PC-9 (cell line): Measurements from ENCODE around the gene CABP7. TPM values are rescaled to one million over a fixed set of nuclear protein-coding genes. Genes with fewer than 3 reads are reported as not detected.

ENCODE experiments used
- BruUV-seq: library from RNA; stranded (reverse); fragments of 400-500 nt; replicated peaks from 2 replicates; lab custom pipeline; 2021; lab: Mats Ljungman, UMichigan
- CTCF ChIA-PET: fragments of 300-600 bp; sonication (Branson Sonifier 250); formaldehyde crosslinking; loops from one replicate; lab custom pipeline; 2022; ENCODE audit warnings: antibody characterized with exemption; lab: Charles Lee
- POLR2A ChIA-PET: fragments of 300-600 bp; sonication (Branson Sonifier 250); formaldehyde crosslinking; loops from one replicate; lab custom pipeline; 2022; ENCODE audit warnings: antibody characterized with exemption; ENCODE audit not compliant: unreplicated experiment; lab: Charles Lee
- DNase-seq, 2 experiments: peaks; one replicate each; pipeline versions ENCODE4 v3.0.0 to v3.0.0-alpha.2; 2015 to 2022; ENCODE audit warnings: mixed read lengths in 1 of 2
- H2AFZ ChIP-seq: fragments of 200-600 bp; sonication (generic); 2 replicates; pipeline ENCODE4 v1.8.1; 2017; ENCODE audit warnings: antibody characterized with exemption
- H3F3A ChIP-seq: fragments of 200-600 bp; sonication (generic); 2 replicates; pipeline ENCODE4 v1.8.1; 2017; ENCODE audit warnings: antibody characterized with exemption, mild to moderate bottlenecking, low read depth; ENCODE audit not compliant: insufficient read depth
- H3K27ac ChIP-seq: fragments of 200-600 bp; sonication (generic); 2 replicates; pipeline ENCODE4 v1.6.1; 2016; ENCODE audit warnings: mixed run types
- H3K27me3 ChIP-seq: fragments of 200-600 bp; sonication (generic); 2 replicates; pipeline ENCODE4 v1.6.1; 2016; ENCODE audit warnings: low read depth, mixed run types; ENCODE audit not compliant: insufficient read depth
- H3K36me3 ChIP-seq: fragments of 200-600 bp; sonication (generic); 2 replicates; pipeline ENCODE4 v1.6.1; 2016; ENCODE audit warnings: low read depth, mixed run types
- H3K4me1 ChIP-seq: fragments of 200-600 bp; sonication (generic); replicated peaks from 2 replicates; pipeline ENCODE4 v1.6.1; 2016; ENCODE audit warnings: mixed run types; ENCODE audit not compliant: insufficient read depth
- H3K4me2 ChIP-seq: fragments of 200-600 bp; sonication (generic); 2 replicates; pipeline ENCODE4 v1.6.1; 2017; ENCODE audit warnings: mixed run types
- H3K4me3 ChIP-seq: fragments of 200-600 bp; sonication (generic); 2 replicates; pipeline ENCODE4 v1.6.1; 2016; ENCODE audit warnings: mixed run types
- H3K79me2 ChIP-seq: fragments of 200-600 bp; sonication (generic); 2 replicates; pipeline ENCODE4 v1.6.1; 2017; ENCODE audit warnings: low read depth, mixed run types
- H3K9me2 ChIP-seq: fragments of 200-600 bp; sonication (generic); 2 replicates; pipeline ENCODE4 v1.8.1; 2017; ENCODE audit warnings: mild to moderate bottlenecking; ENCODE audit not compliant: insufficient read depth
- H3K9me3 ChIP-seq: fragments of 200-600 bp; sonication (generic); 2 replicates; pipeline ENCODE4 v1.8.1; 2016; ENCODE audit warnings: low read depth; ENCODE audit not compliant: insufficient read depth
- H4K20me1 ChIP-seq: fragments of 200-600 bp; sonication (generic); 2 replicates; pipeline ENCODE4 v1.8.1; 2017; ENCODE audit not compliant: insufficient read depth
- EZH2 ChIP-seq: fragments of 200-600 bp; sonication (generic); IDR thresholded peaks from 2 replicates; pipeline ENCODE4 v1.8.0; 2017; ENCODE audit warnings: antibody characterized with exemption, low read depth
- intact Hi-C: fragments of 100-400 bp; cut with micrococcal nuclease; formaldehyde crosslinking; loops from one replicate; pipeline ENCODE4 v1.10.0; 2022; ENCODE audit not compliant: unreplicated experiment
- total RNA-seq: library from RNA; stranded (reverse); gene quantifications from 2 replicates; pipeline ENCODE4 v1.2.3, GENCODE V29; 2021
- TF ChIP-seq, protein P1 (sequence below): fragments of 200-600 bp; sonication (generic); conservative IDR thresholded peaks from 2 replicates; pipeline ENCODE4 v1.6.1; 2017; ENCODE audit warnings: mixed run types, antibody characterized with exemption, mild to moderate bottlenecking, moderate library complexity

The CABP7 gene
- total RNA-seq, 1 experiment from 2014 or later = 0.11 TPM

DNA sequence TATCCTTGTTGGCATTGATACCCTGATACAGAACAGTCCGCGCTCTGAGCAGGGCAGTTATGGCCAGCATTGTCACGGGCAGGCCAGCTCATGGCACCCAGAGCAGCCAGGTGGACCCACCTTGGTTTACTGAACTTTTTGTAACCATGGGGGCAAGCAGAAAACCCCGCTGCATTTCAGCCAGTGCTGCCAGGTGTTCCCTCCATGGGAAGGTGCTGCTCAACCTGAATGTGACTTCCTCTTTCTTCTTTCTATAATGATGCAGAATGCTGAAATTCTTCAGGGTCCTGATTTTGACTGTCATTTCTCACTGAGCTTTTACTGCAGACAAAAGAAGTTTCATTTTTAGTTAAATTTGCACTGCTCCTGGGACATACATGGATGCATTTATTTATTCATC lies 35.6 kb upstream of the CABP7 start:
- H3K9me3 ChIP-seq = no peaks in the 10 kb centered on the region
- H3K9me2 ChIP-seq = no peaks in the 10 kb centered on the region
- H3K27ac ChIP-seq = no peak overlapping the region
- H3K36me3 ChIP-seq = peaks cover 8% of the 10 kb centered on the region
- TF ChIP-seq, protein P1, sequence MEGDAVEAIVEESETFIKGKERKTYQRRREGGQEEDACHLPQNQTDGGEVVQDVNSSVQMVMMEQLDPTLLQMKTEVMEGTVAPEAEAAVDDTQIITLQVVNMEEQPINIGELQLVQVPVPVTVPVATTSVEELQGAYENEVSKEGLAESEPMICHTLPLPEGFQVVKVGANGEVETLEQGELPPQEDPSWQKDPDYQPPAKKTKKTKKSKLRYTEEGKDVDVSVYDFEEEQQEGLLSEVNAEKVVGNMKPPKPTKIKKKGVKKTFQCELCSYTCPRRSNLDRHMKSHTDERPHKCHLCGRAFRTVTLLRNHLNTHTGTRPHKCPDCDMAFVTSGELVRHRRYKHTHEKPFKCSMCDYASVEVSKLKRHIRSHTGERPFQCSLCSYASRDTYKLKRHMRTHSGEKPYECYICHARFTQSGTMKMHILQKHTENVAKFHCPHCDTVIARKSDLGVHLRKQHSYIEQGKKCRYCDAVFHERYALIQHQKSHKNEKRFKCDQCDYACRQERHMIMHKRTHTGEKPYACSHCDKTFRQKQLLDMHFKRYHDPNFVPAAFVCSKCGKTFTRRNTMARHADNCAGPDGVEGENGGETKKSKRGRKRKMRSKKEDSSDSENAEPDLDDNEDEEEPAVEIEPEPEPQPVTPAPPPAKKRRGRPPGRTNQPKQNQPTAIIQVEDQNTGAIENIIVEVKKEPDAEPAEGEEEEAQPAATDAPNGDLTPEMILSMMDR = no peak
- no peak for TF ChIP-seq EZH2
- H3F3A ChIP-seq = peaks cover 5% of the 10 kb centered on the region; the same call in 1 of the 2 replicates
- BruUV-seq = no TSS peak
- H4K20me1 ChIP-seq = no peaks in the 10 kb centered on the region; the same call in 1 of the 2 replicates
- intact Hi-C loops = no loop called here
- CTCF ChIA-PET = no interaction called here
- no peak for DNase-seq
- H3K79me2 ChIP-seq = no peaks in the 10 kb centered on the region
- H3K4me2 ChIP-seq = no peak overlapping the region
- no peaks in the 10 kb centered on the region for H3K4me1 ChIP-seq
- POLR2A ChIA-PET = no interaction called here
- H3K4me3 ChIP-seq = no peak overlapping the region
- no peaks in the 10 kb centered on the region for H3K27me3 ChIP-seq
- H2AFZ ChIP-seq = no peak overlapping the region

GRCh38 chr22:29689206-29689879 lies 30.5 kb upstream of the CABP7 start:
- Histone ChIP-seq H3K27me3 (no peaks in the 10 kb centered on the region), H3K9me2 (no peaks in the 10 kb centered on the region), H2AFZ (no peak overlapping the region), H3K4me2 (no peak overlapping the region), H4K20me1 (no peaks in the 10 kb centered on the region), H3K4me3 (no peak overlapping the region), H3K9me3 (no peaks in the 10 kb centered on the region), H3K79me2 (no peaks in the 10 kb centered on the region), H3F3A (peaks cover 18% of the 10 kb centered on the region; the same call in 1 of the 2 replicates), H3K4me1 (peaks cover 28% of the 10 kb centered on the region), H3K36me3 (no peaks in the 10 kb centered on the region), H3K27ac (no peak overlapping the region)
- BruUV-seq = no TSS peak
- intact Hi-C loops = no loop called here
- no peak for DNase-seq
- CTCF ChIA-PET = interaction anchor here (1.0 kb wide), 1 partner anchor 315 kb away, joined by 3 read pairs; no protein-coding TSS in a partner anchor
- POLR2A ChIA-PET = no interaction called here
- TF ChIP-seq EZH2 = no peak
- TF ChIP-seq, protein P1 = no peak

DNA sequence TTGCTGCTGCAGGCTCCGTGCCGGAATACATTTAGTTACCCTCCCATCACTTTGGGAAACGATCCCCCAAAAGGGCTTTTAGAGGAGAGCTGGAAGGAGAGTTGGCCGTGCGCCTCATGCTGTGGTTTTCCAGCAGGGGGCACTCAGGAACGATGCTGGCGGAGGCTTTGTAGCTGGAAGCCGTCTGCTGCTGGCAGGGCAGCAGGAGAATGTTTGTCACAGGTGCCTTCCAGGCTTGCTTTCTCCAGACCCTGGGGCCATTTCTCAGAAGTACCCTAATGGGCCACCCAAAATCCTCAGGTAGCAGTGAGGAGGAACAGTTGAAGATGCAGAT lies 30.0 kb upstream of the CABP7 start:
- ChIA-PET POLR2A (no interaction called here), CTCF (interaction anchor here (1.0 kb wide), 1 partner anchor 314 kb away, joined by 3 read pairs; no protein-coding TSS in a partner anchor)
- intact Hi-C loops = no loop called here
- peaks cover 28% of the 10 kb centered on the region for H3K4me1 ChIP-seq
- H3K36me3 ChIP-seq = no peaks in the 10 kb centered on the region
- H3K9me2 ChIP-seq = no peaks in the 10 kb centered on the region
- H3K4me3 ChIP-seq = no peak overlapping the region
- BruUV-seq = no TSS peak
- no peaks in the 10 kb centered on the region for H3K27me3 ChIP-seq
- no peak overlapping the region for H3K27ac ChIP-seq
- H3F3A ChIP-seq = peaks cover 18% of the 10 kb centered on the region; the same call in 1 of the 2 replicates
- H2AFZ ChIP-seq = no peak overlapping the region
- H3K9me3 ChIP-seq = no peaks in the 10 kb centered on the region
- no peaks in the 10 kb centered on the region for H3K79me2 ChIP-seq
- no peak overlapping the region for H3K4me2 ChIP-seq
- H4K20me1 ChIP-seq = no peaks in the 10 kb centered on the region
- DNase-seq = peak in 1 of 2 experiments; percentile 16
- TF ChIP-seq, protein P1 = peak; percentile 60
- no peak for TF ChIP-seq EZH2
